Suppressor macrophage (primary cell): ENCODE results near the gene TMEM179.

Experiments used
- DNase-seq, 4 experiments: peaks; one replicate each; pipeline ENCODE4 v3.0.0-alpha.2; 2020 to 2022

Gene TMEM179

GRCh38 chr14:104541905-104542465 is 62.6 kb downstream of the TMEM179 start:
- no peak for DNase-seq
